Measurements from ENCODE around the gene NOP9.

Gene NOP9

GRCh38 chr14:24281636-24282035, 18.0 kb upstream of the NOP9 start:
- no peak for TF ChIP-seq CTCF (IDR thresholded peaks at IDR 0.05; ENCODE audit: insufficient read depth, low read depth, low read length, missing control alignments)
- DNase-seq (ENCODE audit: low read depth), result no peak
- no peak overlapping the region for H3K4me3 ChIP-seq (ENCODE audit: low read length)

- TF ChIP-seq CTCF (IDR thresholded peaks at IDR 0.05; ENCODE audit: insufficient read depth, low read depth, low read length, missing control alignments), result no peak
- DNase-seq (ENCODE audit: low read depth), result no peak
- H3K4me3 ChIP-seq (ENCODE audit: low read length), result no peak overlapping the region
Measured at GRCh38 chr14:24282736-24283135, 16.9 kb upstream of the NOP9 start.

GRCh38 chr14:24283796-24284460, 15.7 kb upstream of the NOP9 start:
- no peak for TF ChIP-seq CTCF (IDR thresholded peaks at IDR 0.05; ENCODE audit: insufficient read depth, low read depth, low read length, missing control alignments)
- H3K4me3 ChIP-seq (ENCODE audit: low read length), result no peak overlapping the region
- DNase-seq (ENCODE audit: low read depth), result peak; percentile 60

- H3K4me3 ChIP-seq (ENCODE audit: low read length), result no peak overlapping the region
- TF ChIP-seq CTCF (IDR thresholded peaks at IDR 0.05; ENCODE audit: insufficient read depth, low read depth, low read length, missing control alignments), result no peak
- no peak for DNase-seq (ENCODE audit: low read depth)
Measured at GRCh38 chr14:24284501-24285035, 15.1 kb upstream of the NOP9 start.

- DNase-seq (ENCODE audit: low read depth), result peak; percentile 47
- no peak overlapping the region for H3K4me3 ChIP-seq (ENCODE audit: low read length)
- peak; percentile 6 for TF ChIP-seq CTCF (IDR thresholded peaks at IDR 0.05; ENCODE audit: insufficient read depth, low read depth, low read length, missing control alignments)
Measured at GRCh38 chr14:24285351-24285750, 14.3 kb upstream of the NOP9 start.

- no peak overlapping the region for H3K4me3 ChIP-seq (ENCODE audit: low read length)
- no peak for TF ChIP-seq CTCF (IDR thresholded peaks at IDR 0.05; ENCODE audit: insufficient read depth, low read depth, low read length, missing control alignments)
- DNase-seq (ENCODE audit: low read depth), result no peak
Measured at GRCh38 chr14:24286996-24287395, 12.7 kb upstream of the NOP9 start.

Data from epithelial cell of esophagus (primary cell).